Measurements from ENCODE around the gene IKZF4.

The IKZF4 gene

DNA sequence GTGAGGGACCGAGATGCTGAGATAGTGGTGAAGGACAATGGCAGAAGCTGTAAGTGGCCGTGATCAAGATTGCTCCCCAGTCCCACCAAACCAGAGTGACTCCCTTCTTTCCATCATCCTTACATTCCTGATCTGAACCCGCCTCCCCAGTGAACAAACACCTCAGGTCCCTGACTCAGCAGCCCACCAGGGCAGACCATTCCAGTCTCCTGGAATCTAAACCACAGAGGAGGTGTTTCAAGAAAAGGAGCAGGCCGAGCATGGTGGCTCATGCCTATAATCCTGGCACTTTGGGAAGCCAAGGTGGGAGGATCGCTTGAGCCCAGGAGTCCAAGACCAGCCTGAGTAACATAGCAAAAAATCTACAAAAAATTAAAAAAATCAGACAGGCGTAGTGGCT is 65.8 kb downstream of the IKZF4 start:
- no peak for DNase-seq

DNA sequence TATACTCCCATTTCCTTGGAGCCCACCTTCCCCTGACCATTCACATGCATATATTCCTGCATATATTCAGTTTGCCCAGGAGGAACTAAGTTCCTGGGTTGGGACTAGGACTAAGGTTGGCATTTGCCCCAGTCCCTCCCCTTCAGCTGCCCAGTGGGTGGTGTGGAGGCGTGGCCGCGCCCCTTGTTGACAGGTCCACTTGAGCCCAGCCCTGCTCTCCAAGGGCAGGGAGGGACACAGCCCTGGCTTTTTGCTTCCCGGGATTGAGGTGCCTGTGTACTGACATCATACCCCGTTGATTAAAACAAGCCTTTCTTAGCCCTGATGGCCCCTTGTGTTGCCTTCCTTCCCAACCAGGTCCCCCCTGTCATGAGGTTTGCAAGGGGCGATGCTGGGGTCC is 66.4 kb downstream of the IKZF4 start:
- DNase-seq = peak; percentile 72

All from NCI-H774 (cell line).